Cardiac muscle cell (in vitro differentiated cells and primary cell): ENCODE data around the gene SCIMP. TPM values are rescaled to one million over a fixed set of nuclear protein-coding genes. Genes with fewer than 3 reads are reported as not detected.
A peak's percentile ranks its signal among the peaks of the same experiment; 100 is the strongest.
"Not testable (repeated sequence)": the region's sequence is repeated elsewhere in the genome, so short reads cannot be mapped to it uniquely, and the experiment has no call there.

Source experiments
- DNase-seq, 2 donors: peaks; one replicate each; pipeline versions ENCODE4 v3.0.0 to v3.0.0-alpha.2; 2010 to 2017; ENCODE audit warnings: low read depth in 1 of 2, low spot score in 1 of 2
- H3K27ac ChIP-seq: fragments of 200-600 bp; sonication (generic); 2 replicates; pipeline ENCODE4 v1.5.1; 2016
- H3K27me3 ChIP-seq: fragments of 200-600 bp; sonication (generic); 2 replicates; pipeline ENCODE4 v1.6.0; 2016; ENCODE audit warnings: control low read depth
- H3K36me3 ChIP-seq: fragments of 200-600 bp; sonication (generic); 2 replicates; pipeline ENCODE4 v1.5.1; 2016; ENCODE audit warnings: control low read depth
- H3K4me1 ChIP-seq: fragments of 200-600 bp; sonication (generic); 2 replicates; pipeline ENCODE4 v1.8.1; 2017; ENCODE audit warnings: low read depth, mild to moderate bottlenecking, mixed run types
- H3K4me3 ChIP-seq: fragments of 200-600 bp; sonication (generic); 2 replicates; pipeline ENCODE4 v1.5.1; 2016; ENCODE audit warnings: mild to moderate bottlenecking
- H3K9me3 ChIP-seq: fragments of 200-600 bp; sonication (generic); 2 replicates; pipeline ENCODE4 v1.5.1; 2017; ENCODE audit warnings: low read depth, mild to moderate bottlenecking, control low read depth
- CTCF ChIP-seq: IDR thresholded peaks from 2 replicates; pipeline ENCODE4 v1.5.1; 2012; ENCODE audit warnings: low read depth, mild to moderate bottlenecking, low read length
- polyA plus RNA-seq: library from polyadenylated mRNA; unstranded; fragments of >200 nt; fragmentation: Nextera tagmentation; extraction: Ambion mirVana; gene quantifications from 2 replicates; pipeline ENCODE4 v1.2.1, GENCODE V29; 2016
- total RNA-seq: library from RNA; depleted of rRNA; stranded (reverse); fragments of >200 nt; gene quantifications from 2 replicates; pipeline ENCODE4 v1.2.3, GENCODE V29; 2016

SCIMP gene
- total and polyA plus RNA-seq, 2 experiments from 2014 or later, result 0.72 TPM; not detected in 1

DNA sequence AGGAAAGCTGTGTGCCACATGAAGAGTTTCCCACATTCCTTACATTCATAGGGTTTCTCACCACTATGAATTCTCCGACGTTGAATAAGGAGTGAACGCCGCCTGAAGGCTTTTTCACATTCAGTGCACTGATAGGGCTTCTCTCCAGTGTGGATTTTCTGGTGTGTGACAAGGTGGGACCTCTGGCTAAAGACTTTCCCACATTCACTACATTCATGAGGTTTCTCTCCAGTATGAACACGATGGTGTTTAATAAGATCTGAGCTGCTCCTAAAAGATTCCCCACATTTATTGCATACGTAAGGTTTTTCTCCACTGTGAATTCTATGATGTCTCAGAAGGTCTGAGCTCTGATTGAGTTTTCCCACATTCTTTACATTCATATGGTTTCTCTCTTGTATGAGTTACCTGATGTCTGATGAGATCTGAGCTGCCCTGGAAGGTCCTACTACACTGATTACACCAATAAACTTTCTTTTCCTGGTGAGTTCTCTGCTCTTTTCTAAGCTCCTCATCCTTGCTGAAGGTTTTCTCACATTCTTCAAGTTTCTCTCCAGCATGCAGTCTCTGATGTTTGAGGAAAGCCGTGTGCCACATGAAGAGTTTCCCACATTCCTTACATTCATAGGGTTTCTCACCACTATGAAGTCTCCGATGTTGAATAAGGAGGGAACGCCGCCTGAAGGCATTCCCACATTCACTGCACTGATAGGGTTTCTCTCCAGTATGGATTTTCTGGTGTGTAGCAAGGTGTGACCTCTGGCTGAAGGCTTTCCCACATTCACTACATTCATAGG lies 53.0 kb downstream of the SCIMP start:
- H3K27ac ChIP-seq, result no peak overlapping the region
- DNase-seq, result no peak
- H3K9me3 ChIP-seq, result peaks cover 13% of the 10 kb centered on the region
- H3K36me3 ChIP-seq, result peaks cover 10% of the 10 kb centered on the region
- H3K4me1 ChIP-seq, result no peaks in the 10 kb centered on the region
- no peaks in the 10 kb centered on the region for H3K27me3 ChIP-seq
- H3K4me3 ChIP-seq, result no peak overlapping the region
- no peak for TF ChIP-seq CTCF

DNA sequence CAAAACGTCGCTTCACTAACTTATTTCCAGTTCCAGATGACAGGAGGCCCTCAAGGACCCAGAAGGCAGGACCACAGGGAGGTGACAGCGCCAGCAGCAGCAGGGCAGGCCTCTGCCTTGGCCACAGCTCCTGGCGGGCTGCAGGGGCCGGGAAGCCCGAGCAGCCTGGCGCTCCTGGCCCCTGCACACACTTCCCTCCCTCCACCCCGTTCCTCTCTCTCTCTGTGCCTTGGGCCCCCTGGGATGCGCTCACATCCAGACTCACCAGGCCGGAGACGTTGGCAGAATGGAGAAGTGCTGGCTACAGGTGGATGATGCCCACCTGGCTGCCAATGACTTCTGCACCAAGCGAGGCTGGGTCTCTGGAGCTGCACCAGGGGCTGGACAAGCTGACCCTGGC lies 55.7 kb downstream of the SCIMP start:
- Histone ChIP-seq H3K27me3 (no peaks in the 10 kb centered on the region), H3K4me3 (no peak overlapping the region), H3K36me3 (peaks cover 10% of the 10 kb centered on the region), H3K4me1 (no peaks in the 10 kb centered on the region), H3K9me3 (peaks cover 13% of the 10 kb centered on the region), H3K27ac (no peak overlapping the region)
- no peak for DNase-seq
- no peak for TF ChIP-seq CTCF

GRCh38 chr17:5175027-5175426 lies 59.6 kb downstream of the SCIMP start:
- DNase-seq, H3K27ac ChIP-seq, H3K36me3 ChIP-seq, H3K4me3 ChIP-seq, H3K27me3 ChIP-seq, H3K9me3 ChIP-seq, H3K4me1 ChIP-seq: not testable (repeated sequence)

DNA sequence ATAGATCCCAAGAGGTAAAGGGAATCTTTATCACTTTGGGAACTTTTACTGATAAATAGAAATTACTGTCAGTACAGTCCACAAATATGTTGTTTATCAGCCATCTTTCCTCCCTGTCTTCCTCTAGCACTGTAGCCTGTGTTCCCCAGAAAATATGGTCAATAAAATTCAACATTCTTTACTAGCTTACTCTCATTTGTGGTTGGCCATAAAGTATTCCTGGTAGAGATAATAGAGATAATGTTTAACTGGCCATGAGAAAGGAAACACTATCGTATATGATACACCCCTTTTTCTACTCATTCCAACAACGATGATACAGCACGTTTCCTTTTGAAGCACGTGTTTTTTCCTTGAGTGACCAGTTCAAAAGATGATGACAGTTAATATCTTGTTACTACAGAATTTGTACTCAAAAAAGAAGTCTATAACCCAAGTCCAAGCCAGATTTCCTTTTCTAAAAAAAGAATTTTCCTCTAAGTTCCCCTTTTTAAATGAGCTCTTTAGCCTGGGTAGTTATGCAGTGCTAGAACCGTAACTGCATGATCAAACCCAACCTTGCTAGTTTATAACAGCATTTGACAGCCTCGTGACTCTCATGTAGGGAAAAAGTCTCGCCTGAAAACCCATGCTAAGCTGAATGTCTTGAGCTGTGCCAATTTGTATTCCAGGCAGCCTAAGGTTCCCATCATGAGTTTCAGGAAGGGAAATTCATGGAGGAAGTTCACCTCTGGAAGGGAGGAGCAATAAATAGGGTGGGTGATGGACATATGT lies 68.7 kb downstream of the SCIMP start:
- H3K27me3 ChIP-seq, result not testable (repeated sequence)

GRCh38 chr17:5164436-5164835 lies 70.2 kb downstream of the SCIMP start:
- Histone ChIP-seq H3K27me3 (peaks cover 2% of the 10 kb centered on the region), H3K4me3 (no peak overlapping the region)
- TF ChIP-seq CTCF, result no peak

More for the DNA sequence above, 68.7 kb downstream of the SCIMP start:
- not testable (repeated sequence) for H3K9me3 ChIP-seq, H3K4me3 ChIP-seq, H3K36me3 ChIP-seq, H3K27ac ChIP-seq, H3K4me1 ChIP-seq
- peak in 1 of 2 donors; percentile 79 for DNase-seq

DNA sequence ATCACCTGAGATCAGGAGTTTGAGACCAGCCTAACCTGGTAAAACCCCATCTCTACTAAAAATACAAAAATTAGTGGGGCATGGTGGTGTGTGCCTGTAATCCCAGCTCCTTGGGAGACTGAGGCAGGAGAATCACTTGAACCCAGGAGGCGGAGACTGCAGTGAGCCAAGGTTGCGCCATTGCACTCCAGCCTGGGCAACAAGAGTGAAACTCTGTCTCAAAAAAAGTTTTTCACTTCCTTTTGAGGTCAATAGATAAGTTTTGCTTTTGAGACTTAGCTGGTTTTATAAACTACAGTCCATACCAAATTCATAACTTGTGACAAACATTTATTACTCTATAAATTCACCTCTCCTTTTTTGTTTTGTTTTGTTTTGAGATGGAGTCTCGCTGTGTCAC lies 72.9 kb downstream of the SCIMP start:
- not testable (repeated sequence) for H3K9me3 ChIP-seq, H3K4me3 ChIP-seq, H3K36me3 ChIP-seq, H3K27ac ChIP-seq, H3K4me1 ChIP-seq, DNase-seq
- peaks cover 11% of the 10 kb centered on the region for H3K27me3 ChIP-seq

More at GRCh38 chr17:5164436-5164835, 70.2 kb downstream of the SCIMP start:
- H3K4me1 ChIP-seq, result peaks cover 7% of the 10 kb centered on the region
- no peaks in the 10 kb centered on the region for H3K9me3 ChIP-seq
- no peak overlapping the region for H3K27ac ChIP-seq
- DNase-seq, result no peak
- H3K36me3 ChIP-seq, result no peaks in the 10 kb centered on the region

DNA sequence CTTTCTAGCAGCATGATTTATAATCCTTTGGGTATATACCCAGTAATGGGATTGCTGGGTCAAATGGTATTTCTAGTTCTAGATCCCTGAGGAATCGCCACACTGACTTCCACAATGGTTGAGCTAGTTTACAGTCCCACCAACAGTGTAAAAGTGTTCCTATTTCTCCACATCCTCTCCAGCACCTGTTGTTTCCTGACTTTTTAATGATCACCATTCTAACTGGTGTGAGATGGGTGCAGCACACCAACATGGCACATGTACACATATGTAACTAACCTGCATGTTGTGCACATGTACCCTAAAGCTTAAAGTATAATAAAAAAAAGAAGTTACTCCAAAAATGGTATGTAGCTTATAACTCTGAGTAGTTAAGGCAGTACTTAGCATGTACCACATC lies 74.0 kb downstream of the SCIMP start:
- not testable (repeated sequence) for H3K4me1 ChIP-seq, DNase-seq, H3K36me3 ChIP-seq, H3K4me3 ChIP-seq, H3K27ac ChIP-seq, H3K9me3 ChIP-seq
- H3K27me3 ChIP-seq, result peaks cover 11% of the 10 kb centered on the region

Other genes starting within 250 kb of the SCIMP start
- 10.5 and 11.6 TPM in 2 replicates for gene CAMTA2, start 247.2 kb downstream of the SCIMP start, total RNA-seq
- gene CAMTA2, start 247.2 kb downstream of the SCIMP start, polyA plus RNA-seq, result 17.8 and 18.3 TPM in 2 replicates
- gene INCA1, start 237.3 kb downstream of the SCIMP start, total RNA-seq, result 1.9 and 6.7 TPM in 2 replicates
- gene INCA1, start 237.3 kb downstream of the SCIMP start, polyA plus RNA-seq, result 6.4 and 6.9 TPM in 2 replicates
- gene KIF1C, start 236.9 kb downstream of the SCIMP start, total RNA-seq, result 57.9 and 65.8 TPM in 2 replicates
- gene KIF1C, start 236.9 kb downstream of the SCIMP start, polyA plus RNA-seq, result 62.9 and 67.1 TPM in 2 replicates
- not detected in 2 replicates for gene SLC52A1, start 199.4 kb downstream of the SCIMP start, total RNA-seq
- gene SLC52A1, start 199.4 kb downstream of the SCIMP start, polyA plus RNA-seq, result 0.16 TPM in 1 of 2 replicates, not detected in the other
- 0.21 and 0.95 TPM in 2 replicates for gene ZFP3, start 156.4 kb downstream of the SCIMP start, total RNA-seq
- 1.5 and 2.4 TPM in 2 replicates for gene ZFP3, start 156.4 kb downstream of the SCIMP start, polyA plus RNA-seq
- gene ZNF232, start 123.0 kb downstream of the SCIMP start, total RNA-seq, result 14.2 and 21.0 TPM in 2 replicates
- 13.8 and 18.2 TPM in 2 replicates for gene ZNF232, start 123.0 kb downstream of the SCIMP start, polyA plus RNA-seq
- 0.03 TPM in 1 of 2 replicates, not detected in the other for gene USP6, start 118.8 kb downstream of the SCIMP start, total RNA-seq
- gene USP6, start 118.8 kb downstream of the SCIMP start, polyA plus RNA-seq, result 0.53 and 0.54 TPM in 2 replicates
- 23.3 and 30.6 TPM in 2 replicates for gene ZNF594, start 43.0 kb downstream of the SCIMP start, total RNA-seq
- gene ZNF594, start 43.0 kb downstream of the SCIMP start, polyA plus RNA-seq, result 13.6 and 16.2 TPM in 2 replicates
- gene RABEP1, start 47.4 kb upstream of the SCIMP start, total RNA-seq, result 37.5 and 38.5 TPM in 2 replicates
- gene RABEP1, start 47.4 kb upstream of the SCIMP start, polyA plus RNA-seq, result 36.0 and 43.5 TPM in 2 replicates
- 86.3 and 89.7 TPM in 2 replicates for gene NUP88, start 184.8 kb upstream of the SCIMP start, total RNA-seq
- gene NUP88, start 184.8 kb upstream of the SCIMP start, polyA plus RNA-seq, result 70.5 and 74.4 TPM in 2 replicates
- gene RPAIN, start 185.3 kb upstream of the SCIMP start, total RNA-seq, result 117 and 185 TPM in 2 replicates
- gene RPAIN, start 185.3 kb upstream of the SCIMP start, polyA plus RNA-seq, result 117 and 119 TPM in 2 replicates
- 156 and 211 TPM in 2 replicates for gene C1QBP, start 204.3 kb upstream of the SCIMP start, total RNA-seq
- gene C1QBP, start 204.3 kb upstream of the SCIMP start, polyA plus RNA-seq, result 241 and 299 TPM in 2 replicates
- gene DHX33, start 234.1 kb upstream of the SCIMP start, total RNA-seq, result 7.8 and 12.2 TPM in 2 replicates
- 1.6 and 3.2 TPM in 2 replicates for gene DHX33, start 234.1 kb upstream of the SCIMP start, polyA plus RNA-seq